Amygdala (tissue), 56 donors: ENCODE data around the gene ZMYND15.
"Not testable (repeated sequence)": the region's sequence is repeated elsewhere in the genome, so short reads cannot be mapped to it uniquely, and the experiment has no call there.

Experiments
- DNase-seq, 56 donors: peaks; one replicate each; lab custom pipeline; 2025; lab: John Stamatoyannopoulos, UW

ZMYND15 gene, protein sequence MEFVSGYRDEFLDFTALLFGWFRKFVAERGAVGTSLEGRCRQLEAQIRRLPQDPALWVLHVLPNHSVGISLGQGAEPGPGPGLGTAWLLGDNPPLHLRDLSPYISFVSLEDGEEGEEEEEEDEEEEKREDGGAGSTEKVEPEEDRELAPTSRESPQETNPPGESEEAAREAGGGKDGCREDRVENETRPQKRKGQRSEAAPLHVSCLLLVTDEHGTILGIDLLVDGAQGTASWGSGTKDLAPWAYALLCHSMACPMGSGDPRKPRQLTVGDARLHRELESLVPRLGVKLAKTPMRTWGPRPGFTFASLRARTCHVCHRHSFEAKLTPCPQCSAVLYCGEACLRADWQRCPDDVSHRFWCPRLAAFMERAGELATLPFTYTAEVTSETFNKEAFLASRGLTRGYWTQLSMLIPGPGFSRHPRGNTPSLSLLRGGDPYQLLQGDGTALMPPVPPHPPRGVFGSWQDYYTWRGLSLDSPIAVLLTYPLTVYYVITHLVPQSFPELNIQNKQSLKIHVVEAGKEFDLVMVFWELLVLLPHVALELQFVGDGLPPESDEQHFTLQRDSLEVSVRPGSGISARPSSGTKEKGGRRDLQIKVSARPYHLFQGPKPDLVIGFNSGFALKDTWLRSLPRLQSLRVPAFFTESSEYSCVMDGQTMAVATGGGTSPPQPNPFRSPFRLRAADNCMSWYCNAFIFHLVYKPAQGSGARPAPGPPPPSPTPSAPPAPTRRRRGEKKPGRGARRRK

DNA sequence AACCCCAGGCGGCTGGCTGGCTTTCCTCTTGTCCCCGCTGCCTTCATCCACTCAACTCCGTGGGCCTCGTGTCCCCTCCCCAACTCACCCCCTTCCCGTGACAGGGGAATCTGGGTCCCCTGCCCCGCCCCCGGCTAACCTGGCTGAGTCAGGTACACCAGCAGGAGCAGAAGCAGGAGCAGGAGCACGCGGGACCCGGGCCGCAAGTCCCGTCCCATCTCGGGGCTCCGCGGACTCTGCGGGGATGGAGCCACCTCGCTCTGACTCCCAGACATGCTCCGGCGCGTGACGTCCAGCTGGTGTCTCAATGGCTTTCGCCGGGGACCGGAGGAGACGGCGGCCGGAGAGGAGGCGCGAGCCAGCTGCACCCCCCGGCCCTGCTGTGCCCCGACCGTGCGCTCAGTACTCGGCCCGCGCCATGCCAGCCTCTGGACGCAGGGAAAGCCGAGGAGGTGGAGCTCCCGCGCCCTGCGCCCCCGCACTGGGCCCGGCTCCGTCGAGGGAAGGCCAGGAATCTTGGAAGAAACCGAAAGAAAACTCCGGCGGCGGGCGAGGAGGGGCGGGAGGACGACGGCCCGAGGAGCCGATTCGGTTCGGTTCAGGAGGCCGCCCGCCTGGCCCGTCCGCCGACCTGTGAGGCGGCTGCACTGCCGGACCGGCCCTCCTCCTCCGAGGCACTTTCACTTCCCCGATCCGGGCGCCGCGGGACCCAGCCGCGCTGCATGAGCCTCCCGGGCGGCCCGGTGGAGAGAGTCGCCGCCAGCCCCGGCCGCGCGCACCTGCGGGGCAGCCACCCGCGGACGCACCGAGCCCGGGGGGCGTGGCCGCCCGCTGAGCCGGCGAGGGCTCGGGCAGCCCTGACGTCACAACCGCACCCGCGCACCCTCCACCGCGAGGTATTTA, at the start of gene ZMYND15, which contains the start of gene CXCL16:
Gene ZMYND15, plus strand, starts transcription at position 712 of the 903 bp plus-strand sequence. CDS start 716 bp downstream, outside the sequence.
Gene CXCL16, minus strand, starts transcription at position 807 of the 903 bp plus-strand sequence. Its CDS starts 589 bp downstream, at position 218.
- peak in 8 of 56 donors; percentile 19 to 62 (median 36) for DNase-seq

DNA sequence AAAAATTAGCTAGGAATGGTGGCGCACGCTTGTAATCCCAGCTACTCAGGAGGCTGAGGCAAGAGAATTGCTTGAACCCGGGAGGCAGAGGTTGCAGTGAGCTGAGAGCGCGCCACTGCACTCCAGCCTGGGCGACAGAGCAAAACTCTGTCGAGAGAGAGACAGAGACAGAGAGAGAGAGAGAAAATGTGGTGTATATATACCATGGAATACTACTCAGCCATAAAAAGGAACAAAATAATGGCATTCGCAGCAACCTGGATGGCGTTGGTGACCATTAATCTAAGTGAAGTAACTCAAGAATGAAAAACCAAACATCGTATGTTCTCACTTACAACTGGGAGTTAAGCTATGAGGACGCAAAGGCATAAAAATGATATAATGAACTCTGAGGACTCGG, 49.8 kb upstream of the ZMYND15 start:
- not testable (repeated sequence) for DNase-seq

DNA sequence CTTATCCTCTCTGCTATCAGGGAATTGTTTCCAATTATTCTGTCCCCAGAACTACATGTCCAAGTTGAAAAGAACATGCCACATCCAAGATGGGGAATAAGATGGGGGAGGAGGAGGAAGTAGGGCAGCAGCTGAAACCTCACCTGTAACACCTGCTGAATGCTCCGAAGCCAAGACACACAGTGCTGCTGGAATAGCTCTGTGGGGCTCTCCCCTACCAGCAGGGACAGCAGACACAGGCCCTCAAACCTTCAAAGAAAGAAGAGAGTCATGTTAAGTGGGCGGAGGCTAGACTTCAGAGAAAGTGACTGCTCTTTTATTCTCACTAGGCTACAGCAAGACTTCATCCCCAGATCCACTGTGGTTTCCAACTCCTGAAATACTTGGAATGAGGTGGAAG, 48.9 kb upstream of the ZMYND15 start:
- DNase-seq, result no peak

DNA sequence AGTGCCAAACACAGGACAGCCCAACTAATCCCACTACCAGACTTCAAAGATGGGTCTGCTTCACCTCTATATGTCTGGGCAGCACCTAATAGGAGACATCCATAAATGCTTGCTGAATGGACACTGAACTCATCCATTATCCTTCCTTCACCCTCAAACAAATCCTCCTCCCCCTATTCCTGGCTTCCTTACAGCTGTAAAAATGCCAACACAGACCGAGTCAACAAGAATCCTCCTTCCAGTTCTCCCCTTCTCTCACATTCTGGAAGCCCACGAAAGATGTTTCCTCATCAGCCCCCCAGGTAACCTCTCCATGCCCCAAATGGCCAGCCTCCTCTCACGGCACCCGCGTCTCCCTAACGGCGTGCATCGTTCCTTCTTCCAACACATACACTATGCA, 47.9 kb upstream of the ZMYND15 start:
- no peak for DNase-seq

DNA sequence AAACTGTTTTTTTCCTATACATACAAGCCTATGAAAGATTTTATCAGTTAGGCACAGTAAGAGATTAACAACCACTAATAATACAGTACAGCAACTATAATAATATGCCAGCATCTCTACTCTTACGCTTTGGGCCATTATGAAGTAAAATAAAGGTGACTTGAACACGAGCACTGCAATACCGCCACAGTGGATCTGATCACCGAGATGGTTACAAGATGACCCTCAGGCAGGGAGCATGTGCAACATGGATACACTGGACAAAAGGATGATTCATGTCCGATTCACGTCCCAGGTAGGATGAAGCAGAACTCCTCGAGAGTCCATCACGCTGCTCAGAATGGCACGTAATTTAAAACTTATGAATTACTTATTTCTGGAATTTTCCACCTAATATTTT, 46.2 kb upstream of the ZMYND15 start:
- DNase-seq, result no peak

DNA sequence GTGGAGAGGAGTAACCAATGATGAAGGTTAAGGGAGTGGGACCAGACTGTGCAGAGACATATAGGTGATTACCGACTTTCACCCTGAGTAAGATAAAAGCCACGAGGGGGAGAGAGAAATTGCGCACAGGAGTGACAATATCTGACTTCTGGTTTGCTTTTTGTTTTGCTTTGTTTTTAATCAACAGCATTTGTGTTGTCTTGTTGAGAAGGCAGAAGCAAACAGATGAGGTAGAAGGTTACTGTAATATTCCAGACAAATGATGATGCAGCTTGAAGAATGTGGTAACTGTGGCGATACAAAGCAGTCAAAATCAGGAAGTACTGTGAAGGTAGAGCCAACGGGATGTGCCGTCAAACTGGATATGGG, 43.2 kb upstream of the ZMYND15 start:
- no peak for DNase-seq

DNA sequence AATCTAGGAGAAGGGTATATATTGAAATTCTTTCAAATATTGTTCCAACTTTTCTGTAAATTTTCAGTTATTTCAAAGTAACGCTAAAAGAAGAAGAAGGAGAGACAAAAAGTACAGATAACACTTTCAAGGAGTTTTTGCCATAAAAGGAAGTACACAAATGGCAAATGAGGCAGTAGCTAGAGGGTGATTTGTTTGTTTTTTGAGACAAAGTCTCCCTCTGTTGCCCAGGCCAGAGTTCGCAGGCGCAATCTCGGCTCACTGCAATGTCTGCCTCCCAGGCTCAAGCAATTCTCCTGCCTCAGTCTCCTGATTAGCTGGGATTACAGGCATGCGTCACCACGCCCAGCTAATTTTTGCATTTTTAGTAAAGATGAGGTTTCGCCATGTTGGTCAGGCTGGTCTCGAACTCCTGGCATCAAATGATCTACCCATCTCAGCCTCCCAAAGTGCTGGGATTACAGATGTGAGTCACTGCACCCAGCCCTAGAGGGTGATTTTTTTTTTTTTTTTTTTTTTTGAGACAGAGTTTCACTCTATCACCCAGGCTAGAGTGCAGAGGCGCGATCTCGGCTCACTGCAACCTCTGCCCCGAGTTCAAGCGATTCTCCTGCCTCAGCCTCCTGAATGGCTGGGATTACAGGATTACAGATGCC, 40.1 kb upstream of the ZMYND15 start:
- not testable (repeated sequence) for DNase-seq

DNA sequence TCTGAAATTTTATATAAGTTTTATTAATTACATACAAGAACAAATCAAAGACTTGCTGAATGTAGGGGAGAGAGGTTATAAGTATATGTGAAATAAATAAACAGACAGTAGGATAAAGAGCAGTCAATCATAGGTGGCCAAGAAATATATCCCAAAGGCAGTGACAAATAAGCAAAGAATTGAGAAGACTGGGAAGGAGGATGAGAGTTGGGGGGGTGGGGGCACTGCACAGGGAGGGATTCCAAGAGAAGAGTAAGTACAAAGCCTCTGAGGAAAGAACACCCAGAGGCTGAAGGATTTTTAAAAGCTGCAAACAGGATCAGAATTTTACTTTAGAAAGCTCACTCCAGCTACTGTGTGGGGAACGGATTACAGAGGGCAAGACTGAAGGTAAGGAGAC, 38.5 kb upstream of the ZMYND15 start:
- DNase-seq, result no peak

DNA sequence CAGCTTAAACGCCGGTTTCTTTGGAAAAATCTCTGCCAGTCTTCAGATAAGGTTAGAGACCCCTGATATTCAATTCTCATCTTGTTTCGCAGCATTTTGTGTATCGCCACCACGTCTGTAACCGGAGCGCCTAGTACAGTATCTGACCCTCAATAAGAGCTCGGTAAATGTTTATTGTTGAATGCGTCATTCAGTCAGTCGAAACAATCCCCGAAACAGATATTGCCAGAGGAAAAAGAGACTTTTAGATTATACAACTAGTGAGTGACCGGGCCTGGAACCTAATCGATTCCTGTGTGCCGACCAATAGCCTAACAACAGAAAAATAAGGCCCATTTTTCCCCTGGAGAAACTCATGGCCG, 36.3 kb upstream of the ZMYND15 start:
- DNase-seq, result no peak

DNA sequence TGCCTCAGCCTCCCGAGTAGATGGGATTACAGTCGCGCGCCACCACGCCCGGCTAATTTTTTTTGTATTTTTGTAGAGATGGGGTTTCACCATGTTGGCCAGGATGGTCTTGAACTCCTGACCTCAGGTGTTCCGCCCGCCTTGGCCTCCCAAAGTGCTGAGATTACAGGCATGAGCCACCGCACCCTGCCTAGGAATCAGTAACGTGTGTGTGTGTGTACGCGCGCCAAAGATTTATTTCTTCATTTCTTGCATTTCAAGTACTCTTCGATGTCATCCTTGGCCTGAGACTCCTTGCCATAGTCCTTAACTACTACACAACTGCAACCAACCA, 35.1 kb upstream of the ZMYND15 start:
- DNase-seq, result not testable (repeated sequence)

DNA sequence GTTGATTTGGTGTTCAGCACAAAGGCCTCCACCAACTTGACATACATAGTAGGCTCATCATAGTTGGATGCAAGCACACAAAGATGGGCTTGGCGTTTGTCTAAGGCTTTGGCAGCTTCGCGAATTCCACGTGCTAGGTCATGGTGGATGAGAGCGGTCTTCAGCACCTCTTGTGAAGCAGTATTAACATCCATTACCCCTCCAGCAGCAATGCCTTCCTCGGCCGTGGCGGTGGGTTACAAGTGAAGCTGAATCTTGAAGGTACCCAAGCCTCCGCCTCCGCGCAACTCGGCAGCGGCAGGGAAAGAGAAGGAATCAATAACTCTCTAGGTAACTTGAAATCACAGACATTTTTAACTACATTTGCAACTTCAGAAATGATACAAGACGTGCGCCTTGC, 34.6 kb upstream of the ZMYND15 start:
- no peak for DNase-seq

DNA sequence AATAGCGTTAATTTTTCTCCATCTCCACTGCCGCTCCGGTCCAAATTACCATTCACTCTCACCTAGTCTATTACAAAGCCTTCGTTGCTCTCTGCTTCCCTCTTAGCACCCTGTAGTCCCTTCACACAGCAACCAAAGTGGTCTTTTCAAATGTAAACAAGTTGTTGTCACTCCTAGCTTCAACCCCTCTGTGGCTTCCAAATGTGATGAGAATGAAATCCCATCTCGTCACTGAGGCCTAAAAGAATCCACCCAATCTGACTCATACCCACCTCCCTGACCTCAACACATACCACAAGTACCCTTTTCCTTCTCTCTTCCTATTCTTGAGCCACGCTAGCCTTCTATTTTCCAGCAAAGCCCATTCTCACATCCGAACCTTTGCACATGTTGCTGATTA, 33.5 kb upstream of the ZMYND15 start:
- DNase-seq, result no peak

DNA sequence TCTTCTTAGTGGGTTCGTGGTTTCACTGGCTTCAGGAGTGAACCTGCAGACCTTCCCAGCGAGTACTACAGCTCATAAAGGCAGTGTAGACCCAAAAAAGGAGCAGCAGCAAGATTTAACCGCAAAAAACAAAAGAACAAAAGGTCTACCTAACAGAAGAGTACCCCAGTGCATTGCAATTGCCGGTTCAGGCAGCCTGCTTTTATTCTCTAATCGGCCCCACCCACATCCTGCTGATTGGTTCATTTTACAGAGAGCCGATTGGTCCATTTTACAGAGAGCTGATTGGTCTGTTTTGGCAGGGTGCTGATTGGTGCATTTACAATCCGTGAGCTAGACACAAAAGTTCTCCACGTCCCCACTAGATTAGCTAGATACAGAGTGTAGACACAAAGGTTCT, 31.2 kb upstream of the ZMYND15 start:
- DNase-seq, result peak in 14 of 56 donors; percentile 7 to 46 (median 22)

DNA sequence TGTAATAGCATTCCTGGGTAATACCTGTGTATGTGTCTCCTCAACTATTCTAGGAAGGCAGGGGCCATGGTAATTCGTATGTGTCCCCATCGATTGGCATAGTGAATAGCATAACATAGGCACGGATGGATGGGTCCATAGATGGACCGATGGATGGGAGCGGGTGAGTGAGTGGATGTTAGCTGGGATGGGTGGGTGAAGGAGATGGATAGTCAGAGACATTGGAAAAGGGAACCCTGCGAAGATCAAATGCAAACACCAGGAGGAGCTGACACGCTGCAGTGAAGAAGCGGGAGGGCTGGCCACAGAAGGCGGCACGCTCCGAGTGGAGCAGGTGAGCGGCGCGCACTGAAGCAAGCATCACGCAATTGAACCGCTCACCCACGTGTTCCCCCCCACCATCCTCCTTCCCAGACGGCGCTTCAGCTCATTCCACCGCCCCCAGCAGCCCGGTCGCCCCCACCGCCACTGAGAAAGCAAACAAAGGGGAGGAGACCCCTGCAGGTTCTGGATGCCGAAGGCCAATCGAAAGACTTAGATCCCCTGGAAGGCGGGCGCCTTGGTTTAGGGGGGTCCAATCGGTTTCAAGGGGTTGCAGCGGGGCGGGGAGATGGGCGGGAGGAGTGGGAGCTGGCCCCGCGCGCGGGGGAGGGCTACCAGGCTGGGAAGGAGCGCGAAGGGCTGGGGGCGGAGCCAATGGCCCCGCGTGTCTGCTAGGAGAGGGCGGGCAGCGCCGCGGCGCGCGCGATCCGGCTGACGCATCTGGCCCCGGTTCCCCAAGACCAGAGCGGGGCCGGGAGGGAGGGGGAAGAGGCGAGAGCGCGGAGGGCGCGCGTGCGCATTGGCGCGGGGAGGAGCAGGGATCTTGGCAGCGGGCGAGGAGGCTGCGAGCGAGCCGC, 29.6 kb upstream of the ZMYND15 start, which contains the start of gene ARRB2:
Gene ARRB2, plus strand, starts transcription at position 839 of the 899 bp plus-strand sequence. CDS start 90 bp downstream, outside the sequence.
- peak; percentile 28 to 99 (median 97) for DNase-seq

DNA sequence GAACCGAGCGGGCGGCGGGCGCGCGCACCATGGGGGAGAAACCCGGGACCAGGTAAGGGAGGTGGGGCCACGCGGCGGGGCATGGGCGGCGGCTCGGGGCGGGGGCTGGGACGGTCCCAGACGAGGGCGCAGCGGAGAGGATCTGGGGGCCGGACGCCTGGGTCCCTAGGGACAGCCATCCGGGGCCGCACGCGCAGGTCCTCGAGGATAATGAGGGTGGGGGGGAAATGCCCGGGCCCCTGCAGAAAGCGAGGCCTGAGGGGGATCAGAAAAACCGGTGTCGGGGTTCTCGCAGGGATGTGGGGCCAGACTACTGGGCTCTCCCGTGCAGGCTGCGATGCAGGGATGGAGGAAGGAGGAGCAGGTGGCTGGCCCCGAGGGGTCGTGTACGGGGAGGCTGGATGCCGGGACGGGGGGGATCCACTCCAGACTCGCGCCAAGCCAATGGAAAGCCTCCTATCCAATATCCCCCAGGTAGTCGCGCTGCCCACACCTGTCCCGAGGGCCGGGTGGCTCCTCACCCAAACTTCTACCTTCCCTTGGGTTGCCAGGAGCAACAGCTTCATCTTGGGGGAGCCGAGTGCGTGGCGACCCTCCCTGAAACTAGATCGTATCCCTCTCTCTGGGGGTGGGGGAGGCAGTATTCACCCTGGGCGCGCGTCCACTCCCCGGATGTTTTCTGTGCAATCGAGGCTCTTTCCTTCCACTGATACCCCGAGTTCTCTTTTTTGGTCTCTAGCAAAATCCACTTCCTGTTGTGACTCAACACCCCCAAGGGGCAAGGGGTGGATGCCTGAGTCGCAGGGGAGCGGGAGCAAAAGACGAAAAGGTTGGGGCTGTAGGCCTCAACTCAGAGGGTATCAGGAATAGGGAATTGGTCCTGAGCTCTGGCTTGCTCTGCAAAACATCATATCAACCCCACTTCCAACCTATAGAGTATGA, 28.7 kb upstream of the ZMYND15 start:
- DNase-seq, result peak in 4 of 56 donors; percentile 23 to 53 (median 45)

DNA sequence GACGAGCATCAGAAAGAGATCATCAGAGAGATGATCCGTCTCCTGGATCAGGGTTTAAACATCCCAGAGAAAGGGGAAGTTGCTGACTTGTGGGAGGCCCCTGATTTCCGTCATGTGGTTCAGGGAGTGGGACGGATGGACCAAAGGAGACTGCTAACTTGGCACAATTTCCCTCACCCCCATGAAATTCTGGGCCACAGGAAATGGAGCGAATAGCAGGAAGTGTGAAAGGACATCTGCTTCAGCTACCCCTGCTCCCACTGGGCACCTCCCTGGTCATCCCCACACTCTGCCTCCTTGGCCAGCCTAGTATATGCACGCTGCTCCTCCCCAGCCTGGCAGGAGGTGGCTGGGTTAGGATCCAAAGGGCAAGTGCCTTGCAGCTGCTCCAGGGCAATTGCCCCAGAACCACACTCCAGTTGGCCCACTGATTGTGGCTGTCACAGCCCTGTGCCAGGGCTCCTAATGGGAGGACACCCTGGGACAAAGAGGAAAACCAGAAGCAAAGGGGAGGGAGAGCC, 27.9 kb upstream of the ZMYND15 start:
- peak in 25 of 56 donors; percentile 11 to 70 (median 24) for DNase-seq

DNA sequence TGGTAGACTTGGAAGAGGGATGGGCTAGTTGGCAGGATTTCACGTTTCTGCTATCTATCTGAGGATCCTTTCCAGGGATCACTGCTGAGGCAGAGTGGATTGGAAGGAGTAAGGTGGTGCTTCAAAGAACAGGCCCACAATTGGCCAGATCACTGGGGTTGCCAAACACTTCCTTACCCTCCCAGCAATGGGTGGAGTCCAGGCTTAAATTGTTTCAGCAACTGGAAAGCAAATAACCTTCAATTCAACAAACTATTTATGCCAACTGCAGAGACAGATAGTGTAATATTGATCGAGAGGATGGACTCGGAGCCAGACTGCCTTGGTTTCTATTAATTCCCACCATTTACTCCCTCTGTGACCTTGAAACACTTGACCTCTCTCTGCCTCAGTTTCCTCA, 27.1 kb upstream of the ZMYND15 start:
- DNase-seq, result no peak
